HEK293T (cell line): ENCODE measurements around the gene GAK.

Experiments used
- ARNT ChIP-seq: fragments of 450-650 bp; IDR thresholded peaks from 2 replicates; pipeline ENCODE4 v1.6.1; 2017; ENCODE audit warnings: mild to moderate bottlenecking
- BHLHE40 ChIP-seq: fragments of 450-650 bp; IDR thresholded peaks from 2 replicates; pipeline ENCODE4 v1.6.1; 2016; ENCODE audit warnings: mild to moderate bottlenecking, moderate library complexity, borderline replicate concordance
- L3MBTL2 ChIP-seq: fragments of 450-650 bp; conservative IDR thresholded peaks from 2 replicates; pipeline ENCODE4 v1.6.1; 2016; ENCODE audit warnings: mild to moderate bottlenecking
- PKNOX1 ChIP-seq: fragments of 450-650 bp; IDR thresholded peaks from 2 replicates; pipeline ENCODE4 v1.6.1; 2016

DNA sequence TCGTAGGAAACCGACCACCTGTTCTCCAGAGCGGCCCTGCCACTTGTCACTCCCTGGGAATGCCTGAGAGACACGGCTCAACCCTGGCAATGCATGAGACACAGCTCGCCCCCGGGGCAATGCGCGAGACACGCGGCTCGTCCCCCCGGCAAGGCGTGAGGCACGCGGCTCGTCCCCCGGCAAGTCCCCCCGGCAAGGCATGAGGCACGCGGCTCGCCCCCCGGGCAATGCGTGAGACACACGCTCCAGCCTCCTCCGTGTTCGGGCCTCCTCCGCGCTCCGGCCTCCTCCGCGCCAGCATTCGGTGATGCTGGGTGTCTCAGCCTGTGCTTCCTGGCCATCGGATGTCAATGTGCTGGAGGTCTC, 78.7 kb downstream of the GAK start:
- TF ChIP-seq PKNOX1 (no peak), ARNT (no peak), BHLHE40 (no peak), L3MBTL2 (no peak)
